CD4-positive, alpha-beta T cell treated with Interferon gamma for 1 hour (primary cell): ENCODE data around the gene STX5.
"Not testable (repeated sequence)": the region's sequence is repeated elsewhere in the genome, so short reads cannot be mapped to it uniquely, and the experiment has no call there.

Experiments
- DNase-seq: peaks from one replicate; pipeline ENCODE4 v3.0.0-alpha.2; 2020

Gene STX5

GRCh38 chr11:62828130-62828529 lies 3.7 kb downstream of the STX5 start:
- DNase-seq = not testable (repeated sequence)

GRCh38 chr11:62823677-62824076 lies 8.2 kb downstream of the STX5 start:
- no peak for DNase-seq

GRCh38 chr11:62817129-62817528 lies 14.7 kb downstream of the STX5 start:
- no peak for DNase-seq

GRCh38 chr11:62816557-62816956 lies 15.3 kb downstream of the STX5 start:
- DNase-seq = peak; percentile 50

- no peak for DNase-seq
Observed at GRCh38 chr11:62811659-62812058, 20.2 kb downstream of the STX5 start.

- DNase-seq = no peak
Observed at GRCh38 chr11:62810748-62811147, 21.1 kb downstream of the STX5 start.

- DNase-seq = peak; percentile 55
Observed at GRCh38 chr11:62806611-62807121, 25.2 kb downstream of the STX5 start.

- DNase-seq = no peak
Observed at GRCh38 chr11:62805961-62806441, 25.9 kb downstream of the STX5 start.

- DNase-seq = peak; percentile 94
Observed at GRCh38 chr11:62805076-62805892, 26.6 kb downstream of the STX5 start, which contains the start of gene NXF1. Gene NXF1 (minus strand): TSS chr11:62805440. CDS start chr11:62805356, 84 bp downstream.

GRCh38 chr11:62804310-62805075 lies 27.4 kb downstream of the STX5 start:
- no peak for DNase-seq

GRCh38 chr11:62801071-62801470 lies 30.8 kb downstream of the STX5 start:
- DNase-seq = no peak

GRCh38 chr11:62799486-62799885 lies 32.4 kb downstream of the STX5 start:
- no peak for DNase-seq

- DNase-seq = no peak
Observed at GRCh38 chr11:62796281-62796680, 35.6 kb downstream of the STX5 start.

GRCh38 chr11:62794201-62794775 lies 37.6 kb downstream of the STX5 start:
- DNase-seq = no peak

GRCh38 chr11:62792202-62792575 lies 39.7 kb downstream of the STX5 start:
- no peak for DNase-seq

- DNase-seq = peak; percentile 85
Observed at GRCh38 chr11:62791501-62792201, 40.2 kb downstream of the STX5 start, which contains the start of gene TMEM223. Gene TMEM223 (minus strand): TSS chr11:62792006. CDS start chr11:62791994, 12 bp downstream.

- no peak for DNase-seq
Observed at GRCh38 chr11:62789576-62789975, 42.3 kb downstream of the STX5 start.

- no peak for DNase-seq
Observed at GRCh38 chr11:62788991-62789390, 42.9 kb downstream of the STX5 start.

GRCh38 chr11:62787005-62787759 lies 44.7 kb downstream of the STX5 start, which contains the start of gene TMEM179B:
Gene TMEM179B (plus strand): TSS chr11:62787402. CDS start chr11:62787432, 30 bp downstream.
- DNase-seq = peak; percentile 97

GRCh38 chr11:62786318-62787004 lies 45.4 kb downstream of the STX5 start:
- DNase-seq = peak; percentile 87

GRCh38 chr11:62782753-62783152 lies 49.1 kb downstream of the STX5 start:
- no peak for DNase-seq
